AG04449 (cell line): Measurements from ENCODE around the gene MTHFS.
A peak's percentile ranks its signal among the peaks of the same experiment; 100 is the strongest.

Experiments
- CTCF ChIA-PET: fragments of 350-600 bp; formaldehyde crosslinking; extraction: SDS; loops from one replicate; lab custom pipeline; 2021; ENCODE audit warnings: antibody characterized with exemption; lab: Yijun Ruan, JAX
- POLR2A ChIA-PET: fragments of 400-600, 350-600 bp; formaldehyde crosslinking; extraction: SDS; loops from one replicate; lab custom pipeline; 2020; ENCODE audit warnings: antibody characterized with exemption, inconsistent platforms; lab: Yijun Ruan, JAX
- DNase-seq: peaks from one replicate; pipeline ENCODE4 v3.0.0-alpha.2; 2010; ENCODE audit warnings: low read depth, low spot score
- H3K4me3 ChIP-seq: 2 replicates; pipeline ENCODE4 v1.5.1; 2011; ENCODE audit warnings: low read depth, mild to moderate bottlenecking, control low read depth, low read length
- TF ChIP-seq, protein P1 (sequence below): IDR thresholded peaks from one replicate; pipeline ENCODE4 v1.5.1; 2011; ENCODE audit warnings: mild to moderate bottlenecking, moderate library complexity, low read length, control low read depth, inconsistent platforms; ENCODE audit not compliant: insufficient read depth; ENCODE audit errors: missing control alignments

Gene MTHFS

DNA sequence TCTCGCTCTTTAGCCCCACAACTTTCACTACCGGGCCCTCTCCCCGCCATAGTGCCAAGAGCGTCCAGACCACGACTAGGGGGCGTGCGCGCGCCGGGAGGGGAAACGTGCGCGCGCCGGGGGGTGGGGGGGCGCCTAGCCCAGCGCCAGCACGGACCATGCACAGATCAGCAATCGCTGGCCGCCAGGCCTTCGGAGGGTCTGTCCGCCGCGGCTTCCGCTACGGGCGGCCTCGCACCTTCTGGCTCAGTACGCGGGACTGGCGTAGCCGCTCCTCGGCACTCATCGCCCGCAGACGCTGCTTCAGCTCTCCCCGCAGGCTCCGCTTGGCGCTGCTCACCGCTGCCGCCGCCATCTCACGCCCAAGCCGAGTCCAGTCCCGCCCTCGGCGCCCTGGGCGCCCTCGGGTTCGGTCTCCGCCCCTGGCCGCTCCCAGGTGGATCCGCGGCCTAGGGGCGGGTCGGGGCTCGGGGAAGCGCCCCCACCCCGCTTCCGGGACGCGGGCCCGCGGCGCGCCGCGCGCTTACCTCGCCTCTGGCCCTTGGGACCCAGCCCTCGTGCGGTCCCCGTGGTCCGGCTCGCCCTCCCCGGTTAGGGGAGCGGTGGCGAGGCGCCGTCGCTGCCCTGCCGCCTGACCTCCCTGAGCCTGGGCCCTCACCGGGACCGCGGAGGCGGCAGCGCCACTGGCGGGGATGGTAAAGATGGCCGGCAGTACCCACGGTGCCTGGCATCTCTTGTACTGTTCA, at the start of gene MTHFS:
TSS of gene MTHFS (minus strand) at position 381 of the 746 bp plus-strand sequence. CDS start at position 355, 26 bp downstream.
- peak within 1 kb of the TSS; percentile 78 for H3K4me3 ChIP-seq
- CTCF ChIA-PET, result interaction anchor here (0.9 to 3.6 kb wide), 15 partner anchors 9 to 557 kb away, joined by 3 to 26 read pairs (median 5); no protein-coding TSS in a partner anchor
- POLR2A ChIA-PET, result interaction anchor here (1.2 kb wide), 1 partner anchor 26 kb away, joined by 3 read pairs; no protein-coding TSS in a partner anchor
- TF ChIP-seq, protein P1, sequence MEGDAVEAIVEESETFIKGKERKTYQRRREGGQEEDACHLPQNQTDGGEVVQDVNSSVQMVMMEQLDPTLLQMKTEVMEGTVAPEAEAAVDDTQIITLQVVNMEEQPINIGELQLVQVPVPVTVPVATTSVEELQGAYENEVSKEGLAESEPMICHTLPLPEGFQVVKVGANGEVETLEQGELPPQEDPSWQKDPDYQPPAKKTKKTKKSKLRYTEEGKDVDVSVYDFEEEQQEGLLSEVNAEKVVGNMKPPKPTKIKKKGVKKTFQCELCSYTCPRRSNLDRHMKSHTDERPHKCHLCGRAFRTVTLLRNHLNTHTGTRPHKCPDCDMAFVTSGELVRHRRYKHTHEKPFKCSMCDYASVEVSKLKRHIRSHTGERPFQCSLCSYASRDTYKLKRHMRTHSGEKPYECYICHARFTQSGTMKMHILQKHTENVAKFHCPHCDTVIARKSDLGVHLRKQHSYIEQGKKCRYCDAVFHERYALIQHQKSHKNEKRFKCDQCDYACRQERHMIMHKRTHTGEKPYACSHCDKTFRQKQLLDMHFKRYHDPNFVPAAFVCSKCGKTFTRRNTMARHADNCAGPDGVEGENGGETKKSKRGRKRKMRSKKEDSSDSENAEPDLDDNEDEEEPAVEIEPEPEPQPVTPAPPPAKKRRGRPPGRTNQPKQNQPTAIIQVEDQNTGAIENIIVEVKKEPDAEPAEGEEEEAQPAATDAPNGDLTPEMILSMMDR, result peak; percentile 61
- no peak for DNase-seq

DNA sequence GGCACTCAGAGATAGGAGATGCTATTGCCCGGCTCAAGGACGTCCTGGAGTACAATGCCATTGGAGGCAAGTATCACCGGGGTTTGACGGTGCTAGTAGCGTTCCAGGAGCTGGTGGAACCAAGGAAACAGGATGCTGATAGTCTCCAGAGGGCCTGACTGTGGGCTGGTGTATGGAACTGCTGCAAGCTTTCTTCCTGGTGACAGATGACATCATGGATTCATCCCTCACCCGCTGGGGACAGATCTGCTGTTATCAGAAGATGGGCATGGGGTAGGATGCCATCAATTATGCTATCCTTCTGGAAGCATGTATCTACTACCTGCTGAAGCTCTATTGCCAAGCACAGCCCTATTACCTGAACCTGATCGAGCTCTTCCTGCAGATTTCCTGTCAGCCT, 47.8 kb upstream of the MTHFS start:
- TF ChIP-seq, protein P1, result no peak
- CTCF ChIA-PET, result interaction anchor here (1.5 kb wide), 1 partner anchor 49 kb away, joined by 3 read pairs; no protein-coding TSS in a partner anchor
- no peak for DNase-seq
- POLR2A ChIA-PET, result no interaction called here
- H3K4me3 ChIP-seq, result no peak overlapping the region

DNA sequence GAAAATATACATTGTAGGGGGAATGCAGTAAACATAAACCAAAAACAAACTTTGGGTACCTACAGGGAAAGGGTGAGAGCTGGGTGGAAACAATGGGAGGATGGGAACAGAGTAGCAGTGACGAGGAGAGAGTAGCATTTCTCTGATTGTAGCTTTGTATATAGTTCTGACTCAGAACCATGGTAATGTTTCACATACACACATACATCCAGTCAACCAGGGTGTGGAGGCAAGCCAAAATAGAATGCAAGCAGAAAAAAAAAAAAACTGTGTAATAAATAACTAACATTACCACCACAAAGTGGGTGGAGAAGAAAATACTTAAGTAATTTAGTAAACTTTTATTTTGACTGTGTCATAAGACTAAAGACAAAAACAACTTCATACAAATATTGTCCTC, 47.0 kb upstream of the MTHFS start:
- CTCF ChIA-PET, result interaction anchor here (1.5 kb wide), 1 partner anchor 50 kb away, joined by 3 read pairs; no protein-coding TSS in a partner anchor
- H3K4me3 ChIP-seq, result no peak overlapping the region
- TF ChIP-seq, protein P1, result no peak
- no peak for DNase-seq
- POLR2A ChIA-PET, result interaction anchor here (1.2 kb wide), 1 partner anchor 22 kb away, joined by 4 read pairs; no protein-coding TSS in a partner anchor

DNA sequence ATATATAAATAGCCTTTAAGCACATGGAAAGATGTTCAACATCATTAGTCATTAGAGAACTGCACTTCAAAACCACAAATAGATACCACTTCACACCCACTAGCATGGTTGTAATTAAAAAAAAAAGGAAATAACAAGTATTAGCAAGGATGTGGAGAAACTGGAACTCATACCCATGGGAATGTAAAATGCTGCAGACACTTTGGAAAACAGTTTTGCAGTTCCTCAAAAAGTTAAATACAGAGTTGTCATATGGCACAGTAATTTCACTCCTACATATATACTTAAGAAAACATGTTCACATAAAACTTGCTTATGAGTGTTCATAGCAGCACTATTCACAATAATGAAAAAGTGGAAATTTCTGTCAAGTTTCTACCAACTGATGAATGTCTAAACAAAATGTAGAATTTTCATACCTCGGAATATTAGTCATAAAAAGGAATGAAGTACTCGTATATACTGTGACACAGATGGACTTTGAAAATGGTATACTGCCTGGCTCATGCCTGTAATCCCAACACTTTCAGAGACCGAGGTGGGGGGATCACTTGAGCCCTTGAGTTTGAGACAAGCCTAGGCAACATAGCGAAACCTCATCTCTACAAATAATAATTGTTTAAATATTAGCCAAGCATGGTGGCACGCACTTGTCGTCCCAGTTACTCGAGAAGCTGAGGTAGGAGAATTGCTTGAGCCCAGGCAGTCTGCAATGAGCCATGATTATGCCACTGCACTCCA, 46.1 kb upstream of the MTHFS start:
- no peak overlapping the region for H3K4me3 ChIP-seq
- TF ChIP-seq, protein P1, result no peak
- DNase-seq, result no peak
- POLR2A ChIA-PET, result interaction anchor here (1.2 to 1.5 kb wide), 2 partner anchors 20 to 21 kb away, joined by 4 to 7 read pairs; no protein-coding TSS in a partner anchor
- CTCF ChIA-PET, result interaction anchor here (1.5 kb wide), 1 partner anchor 51 kb away, joined by 3 read pairs; no protein-coding TSS in a partner anchor

DNA sequence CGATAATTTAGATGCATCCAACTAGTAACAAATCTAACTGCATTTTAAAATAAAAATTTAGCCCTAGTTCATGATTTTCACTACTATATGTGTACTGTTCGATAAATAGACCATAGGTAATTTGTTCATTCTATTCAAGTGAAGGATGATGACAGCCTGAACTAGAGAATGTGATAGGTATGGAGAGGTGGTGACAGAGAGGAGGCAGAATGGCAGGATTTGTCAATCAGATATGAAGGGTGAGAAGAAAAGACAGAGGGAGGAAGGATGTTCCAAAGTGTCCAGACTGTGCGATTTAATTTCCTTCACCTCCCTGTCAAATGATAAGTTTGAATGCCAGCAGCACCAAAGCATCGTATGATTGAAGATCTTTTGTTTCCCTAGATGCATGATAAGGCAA, 42.6 kb upstream of the MTHFS start:
- no peak for DNase-seq
- CTCF ChIA-PET, result no interaction called here
- POLR2A ChIA-PET, result no interaction called here
- H3K4me3 ChIP-seq, result no peak overlapping the region
- TF ChIP-seq, protein P1, result no peak
